C4-2B (cell line): ENCODE data around the gene MUC5B.

ENCODE experiments used
- CTCF ChIP-seq: fragments of 450-650 bp; conservative IDR thresholded peaks from 2 replicates; pipeline ENCODE4 v1.5.1; 2017; ENCODE audit warnings: mild to moderate bottlenecking
- ZFX ChIP-seq: fragments of 450-650 bp; IDR thresholded peaks from 2 replicates; pipeline ENCODE4 v1.6.1; 2017

- TF ChIP-seq CTCF: no peak
- no peak for TF ChIP-seq ZFX
These were observed 11.0 kb upstream of the MUC5B start for GRCh38 chr11:1211838-1212237.
